Measurements from ENCODE around the gene COQ10B. TPM values are rescaled to one million over a fixed set of nuclear protein-coding genes. Genes with fewer than 3 reads are reported as not detected.
A peak's percentile ranks its signal among the peaks of the same experiment; 100 is the strongest.

The COQ10B gene
- total and polyA plus RNA-seq, 8 donors, result 2.9 to 47.7 (median 18.7) TPM

GRCh38 chr2:197433780-197434438, 19.4 kb upstream of the COQ10B start:
- H3K27me3 ChIP-seq, result no peaks in the 10 kb centered on the region
- H3K4me3 ChIP-seq, result peak overlapping the region; percentile 83 to 98 (median 93)
- H3K4me1 ChIP-seq, result peaks cover 36 to 61% (median 57%) of the 10 kb centered on the region in 4 donors
- no peak for TF ChIP-seq POLR2A (IDR thresholded peaks at IDR 0.05)
- TF ChIP-seq EP300 (IDR thresholded peaks at IDR 0.05), result no peak
- TF ChIP-seq POLR2AphosphoS5 (IDR thresholded peaks at IDR 0.05), result no peak
- peak in 1 of 2 donors; percentile 34 for DNase-seq
- WGBS, 5 donors, result 0 to 1% (median 0%) methylated on average over 11 of the region's 11 CpGs
- no peaks in the 10 kb centered on the region for H3K9me3 ChIP-seq
- H3K36me3 ChIP-seq, result peaks cover 0 to 7% (median 6%) of the 10 kb centered on the region in 4 donors
- H3K27ac ChIP-seq, result peak overlapping the region in 4 of 5 donors; percentile 94 to 99 (median 97)
- intact Hi-C loops (cut with DNase I; ENCODE audit: low total_unique reads), result no loop called here

GRCh38 chr2:197434541-197435513, 18.5 kb upstream of the COQ10B start, which contains the start of gene SF3B1:
Gene SF3B1, minus strand, starts transcription at chr2:197435028. Its CDS starts 29 bp downstream, at chr2:197434999.
- H3K4me3 ChIP-seq, result peak within 1 kb of the TSS; percentile 83 to 98 (median 93)
- peaks cover 0 to under 1% (median under 1%) of the 10 kb centered on the region in 4 donors for H3K36me3 ChIP-seq
- peak; percentile 98 to 100 for DNase-seq
- H3K27ac ChIP-seq, result peak within 1 kb of the TSS; percentile 94 to 99 (median 97)
- no peaks in the 10 kb centered on the region for H3K9me3 ChIP-seq
- no peaks in the 10 kb centered on the region for H3K27me3 ChIP-seq
- WGBS, 5 donors, result 0% methylated on average over 52 to 74 of the region's 74 CpGs
- H3K4me1 ChIP-seq, result peaks cover 36 to 52% (median 50%) of the 10 kb centered on the region in 4 donors
- TF ChIP-seq POLR2AphosphoS5 (IDR thresholded peaks at IDR 0.05) (peak; percentile 93 to 98 (median 97)), EP300 (IDR thresholded peaks at IDR 0.05) (no peak), CTCF (IDR thresholded peaks at IDR 0.05) (peak in 1 of 7 experiments; percentile 17), POLR2A (IDR thresholded peaks at IDR 0.05) (peak in 2 of 4 donors; percentile 81 to 91)
- intact Hi-C loops (cut with DNase I; ENCODE audit: low total_unique reads), result no loop called here

- Histone ChIP-seq H3K9me3 (no peaks in the 10 kb centered on the region), H3K27ac (peak overlapping the region; percentile 94 to 99 (median 97)), H3K27me3 (no peaks in the 10 kb centered on the region), H3K4me1 (peaks cover 28 to 42% (median 40%) of the 10 kb centered on the region in 4 donors), H3K36me3 (no peaks in the 10 kb centered on the region), H3K4me3 (peak overlapping the region; percentile 83 to 98 (median 93))
- intact Hi-C loops (cut with DNase I; ENCODE audit: low total_unique reads), result no loop called here
- WGBS, 5 donors, result 15 to 25% (median 19%) methylated on average over 16 of the region's 16 CpGs
- DNase-seq, result peak in 1 of 2 donors; percentile 31
- TF ChIP-seq EP300 (IDR thresholded peaks at IDR 0.05) (no peak), POLR2AphosphoS5 (IDR thresholded peaks at IDR 0.05) (no peak), CTCF (IDR thresholded peaks at IDR 0.05) (no peak), POLR2A (IDR thresholded peaks at IDR 0.05) (no peak)
These were observed 17.5 kb upstream of the COQ10B start for GRCh38 chr2:197435598-197436420.

- WGBS, 5 donors, result 94 to 100% (median 100%) methylated on average over 2 of the region's 2 CpGs
- no peak overlapping the region for H3K4me3 ChIP-seq
- TF ChIP-seq POLR2A (IDR thresholded peaks at IDR 0.05) (no peak), EP300 (IDR thresholded peaks at IDR 0.05) (no peak), POLR2AphosphoS5 (IDR thresholded peaks at IDR 0.05) (no peak)
- H3K4me1 ChIP-seq, result peaks cover 12 to 26% (median 24%) of the 10 kb centered on the region in 4 donors
- H3K9me3 ChIP-seq, result no peaks in the 10 kb centered on the region
- no peak overlapping the region for H3K27ac ChIP-seq
- intact Hi-C loops (cut with DNase I; ENCODE audit: low total_unique reads), result no loop called here
- no peaks in the 10 kb centered on the region for H3K36me3 ChIP-seq
- no peak for DNase-seq
- no peaks in the 10 kb centered on the region for H3K27me3 ChIP-seq
These were observed 16.0 kb upstream of the COQ10B start for GRCh38 chr2:197437380-197437779.

Data from stomach (tissue), 9 donors.